Lower leg skin (tissue), 3 donors: ENCODE measurements around the gene GOLGA3.

Source experiments
- POLR2A ChIP-seq, 2 donors: fragments of 450-650 bp; IDR thresholded peaks; one replicate each; pipeline ENCODE4 v1.6.1; 2016 to 2017; ENCODE audit warnings: antibody characterized with exemption in 2 of 2, mild to moderate bottlenecking in 1 of 2, moderate library complexity in 1 of 2
- TF ChIP-seq, protein P1 (sequence below), 3 donors: fragments of 450-650 bp; IDR thresholded peaks; one replicate each; pipeline ENCODE4 v1.5.1; 2016; ENCODE audit warnings: antibody characterized with exemption in 3 of 3, mild to moderate bottlenecking in 3 of 3, moderate library complexity in 2 of 3

DNA sequence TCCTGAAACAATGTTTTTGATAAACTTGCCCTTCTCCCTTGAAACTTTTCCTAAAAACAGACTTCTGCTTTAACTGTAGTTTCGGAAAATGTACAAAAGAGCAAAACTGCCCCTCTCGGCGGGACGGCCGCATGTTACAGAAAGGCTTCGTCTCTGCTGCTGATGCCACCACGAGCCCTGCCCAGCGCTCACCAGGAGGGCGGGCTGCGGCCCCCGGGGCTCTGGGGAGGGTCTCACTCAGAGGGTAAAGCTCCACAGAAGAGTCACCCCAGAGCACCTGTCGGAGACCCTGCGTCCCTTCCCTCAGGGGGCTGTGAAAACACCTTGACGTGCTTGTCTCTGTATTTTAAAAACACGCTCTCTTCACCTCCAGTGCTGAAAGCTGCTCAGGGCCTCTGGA, 12.5 kb upstream of the GOLGA3 start:
- TF ChIP-seq, protein P1, sequence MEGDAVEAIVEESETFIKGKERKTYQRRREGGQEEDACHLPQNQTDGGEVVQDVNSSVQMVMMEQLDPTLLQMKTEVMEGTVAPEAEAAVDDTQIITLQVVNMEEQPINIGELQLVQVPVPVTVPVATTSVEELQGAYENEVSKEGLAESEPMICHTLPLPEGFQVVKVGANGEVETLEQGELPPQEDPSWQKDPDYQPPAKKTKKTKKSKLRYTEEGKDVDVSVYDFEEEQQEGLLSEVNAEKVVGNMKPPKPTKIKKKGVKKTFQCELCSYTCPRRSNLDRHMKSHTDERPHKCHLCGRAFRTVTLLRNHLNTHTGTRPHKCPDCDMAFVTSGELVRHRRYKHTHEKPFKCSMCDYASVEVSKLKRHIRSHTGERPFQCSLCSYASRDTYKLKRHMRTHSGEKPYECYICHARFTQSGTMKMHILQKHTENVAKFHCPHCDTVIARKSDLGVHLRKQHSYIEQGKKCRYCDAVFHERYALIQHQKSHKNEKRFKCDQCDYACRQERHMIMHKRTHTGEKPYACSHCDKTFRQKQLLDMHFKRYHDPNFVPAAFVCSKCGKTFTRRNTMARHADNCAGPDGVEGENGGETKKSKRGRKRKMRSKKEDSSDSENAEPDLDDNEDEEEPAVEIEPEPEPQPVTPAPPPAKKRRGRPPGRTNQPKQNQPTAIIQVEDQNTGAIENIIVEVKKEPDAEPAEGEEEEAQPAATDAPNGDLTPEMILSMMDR (IDR thresholded peaks at IDR 0.05): no peak
- no peak for TF ChIP-seq POLR2A (IDR thresholded peaks at IDR 0.05)
